ENCODE results near the gene TMA16. TPM values are rescaled to one million over a fixed set of nuclear protein-coding genes. Genes with fewer than 3 reads are reported as not detected.
A peak's percentile ranks its signal among the peaks of the same experiment; 100 is the strongest.

The TMA16 gene
- total and polyA plus RNA-seq, 2 of the 13 experiments (the other 11 are each of a cell fraction or from before 2014, with no cell fraction given): 8.1 to 52.5 TPM

- TF ChIP-seq ZNF792 (CRISPR knock-in tag; IDR thresholded peaks at IDR 0.05) (peak; percentile 96), ZNF878 (CRISPR knock-in tag; IDR thresholded peaks at IDR 0.05) (peak; percentile 98), ZNF546 (CRISPR knock-in tag; conservative IDR thresholded peaks at IDR 0.05) (no peak), ZBTB14 (CRISPR knock-in tag; IDR thresholded peaks at IDR 0.05) (0 out of 2 replicates have a peak, but pooled peaks have one; percentile 24), ZNF207 (IDR thresholded peaks at IDR 0.05; ENCODE audit: borderline replicate concordance) (no peak), DDIT3 (CRISPR knock-in tag; IDR thresholded peaks at IDR 0.05) (no peak), TFAP4 (IDR thresholded peaks at IDR 0.05; ENCODE audit: borderline replicate concordance, low read depth) (peak; percentile 42; the same call in 1 of the 2 replicates), ARID3A (IDR thresholded peaks at IDR 0.05; ENCODE audit: low read depth, low read length) (no peak), ELF3 (CRISPR knock-in tag; IDR thresholded peaks at IDR 0.05) (peak; percentile 80), KLF13 (CRISPR knock-in tag; IDR thresholded peaks at IDR 0.05) (no peak; the same call in 1 of the 2 replicates), TBL1XR1 (IDR thresholded peaks at IDR 0.05; ENCODE audit: borderline replicate concordance, low read length, partially characterized antibody) (peak; percentile 59), SCMH1 (CRISPR knock-in tag; IDR thresholded peaks at IDR 0.05; ENCODE audit: borderline replicate concordance) (no peak), SNRNP70 (IDR thresholded peaks at IDR 0.05; ENCODE audit: low read depth, low read length) (no peak), TBX3 (IDR thresholded peaks at IDR 0.05; ENCODE audit: borderline replicate concordance) (peak; percentile 37; the same call in 1 of the 2 replicates), ZNF382 (CRISPR knock-in tag; IDR thresholded peaks at IDR 0.05; ENCODE audit: borderline replicate concordance) (no peak), MEF2D (CRISPR knock-in tag; IDR thresholded peaks at IDR 0.05) (peak; percentile 66; the same call in 1 of the 2 replicates), RFXANK (CRISPR knock-in tag; IDR thresholded peaks at IDR 0.05) (0 out of 2 replicates have a peak, but pooled peaks have one; percentile 66), ZNF616 (CRISPR knock-in tag; IDR thresholded peaks at IDR 0.05; ENCODE audit: low read depth) (peak; percentile 84; the same call in 1 of the 2 replicates), ZNF672 (CRISPR knock-in tag; IDR thresholded peaks at IDR 0.05) (0 out of 2 replicates have a peak, but pooled peaks have one; percentile 33), CSRNP2 (CRISPR knock-in tag; conservative IDR thresholded peaks at IDR 0.05; ENCODE audit: low read depth) (no peak), TOPORS (CRISPR knock-in tag; IDR thresholded peaks at IDR 0.05) (no peak; the same call in 1 of the 2 replicates), ZBTB46 (CRISPR knock-in tag; IDR thresholded peaks at IDR 0.05; ENCODE audit: borderline replicate concordance) (0 out of 2 replicates have a peak, but pooled peaks have one; percentile 57)
Measured at GRCh38 chr4:163494360-163495241, at the start of gene TMA16 (continued).

All from HepG2 (cell line).